DMS53 (cell line): ENCODE data around the gene PROM1.

Experiments used
- DNase-seq: peaks from one replicate; lab custom pipeline; 2025; lab: John Stamatoyannopoulos, UW

The PROM1 gene

GRCh38 chr4:16083241-16084191 lies at the start of gene PROM1:
Gene PROM1 (minus strand): TSS chr4:16084023. CDS start chr4:16075906, 8,117 bp downstream.
- DNase-seq, result peak; percentile 94

- DNase-seq, result no peak
Observed at GRCh38 chr4:16133406-16133805, 49.6 kb upstream of the PROM1 start.

GRCh38 chr4:16131293-16131692 lies 47.5 kb upstream of the PROM1 start:
- DNase-seq, result no peak

- peak; percentile 95 for DNase-seq
Observed at GRCh38 chr4:16129336-16129735, 45.5 kb upstream of the PROM1 start.

- peak; percentile 95 for DNase-seq
Observed at GRCh38 chr4:16126714-16127113, 42.9 kb upstream of the PROM1 start.

- DNase-seq, result peak; percentile 96
Observed at GRCh38 chr4:16125571-16126445, 42.0 kb upstream of the PROM1 start.

- DNase-seq, result peak; percentile 61
Observed at GRCh38 chr4:16124232-16124631, 40.4 kb upstream of the PROM1 start.

- peak; percentile 98 for DNase-seq
Observed at GRCh38 chr4:16123356-16124084, 39.7 kb upstream of the PROM1 start.

GRCh38 chr4:16122784-16123183 lies 39.0 kb upstream of the PROM1 start:
- no peak for DNase-seq

GRCh38 chr4:16122308-16122711 lies 38.5 kb upstream of the PROM1 start:
- DNase-seq, result peak; percentile 40

GRCh38 chr4:16120720-16121119 lies 36.9 kb upstream of the PROM1 start:
- peak; percentile 52 for DNase-seq

- peak; percentile 65 for DNase-seq
Observed at GRCh38 chr4:16119981-16120380, 36.2 kb upstream of the PROM1 start.

GRCh38 chr4:16118090-16118489 lies 34.3 kb upstream of the PROM1 start:
- DNase-seq, result peak; percentile 28

- peak; percentile 89 for DNase-seq
Observed at GRCh38 chr4:16117164-16117563, 33.3 kb upstream of the PROM1 start.

GRCh38 chr4:16116493-16116990 lies 32.7 kb upstream of the PROM1 start:
- DNase-seq, result peak; percentile 95

GRCh38 chr4:16116019-16116418 lies 32.2 kb upstream of the PROM1 start:
- peak; percentile 88 for DNase-seq

- no peak for DNase-seq
Observed at GRCh38 chr4:16114546-16114945, 30.7 kb upstream of the PROM1 start.

- no peak for DNase-seq
Observed at GRCh38 chr4:16113741-16114140, 29.9 kb upstream of the PROM1 start.

- DNase-seq, result no peak
Observed at GRCh38 chr4:16111533-16111932, 27.7 kb upstream of the PROM1 start.

- no peak for DNase-seq
Observed at GRCh38 chr4:16110661-16111290, 27.0 kb upstream of the PROM1 start.

GRCh38 chr4:16110199-16110598 lies 26.4 kb upstream of the PROM1 start:
- no peak for DNase-seq
